ENCODE measurements around the gene AKNA.
A peak's percentile ranks its signal among the peaks of the same experiment; 100 is the strongest.

The AKNA gene

GRCh38 chr9:114373960-114374730 lies 13.6 kb downstream of the AKNA start:
- no peak for DNase-seq

DNA sequence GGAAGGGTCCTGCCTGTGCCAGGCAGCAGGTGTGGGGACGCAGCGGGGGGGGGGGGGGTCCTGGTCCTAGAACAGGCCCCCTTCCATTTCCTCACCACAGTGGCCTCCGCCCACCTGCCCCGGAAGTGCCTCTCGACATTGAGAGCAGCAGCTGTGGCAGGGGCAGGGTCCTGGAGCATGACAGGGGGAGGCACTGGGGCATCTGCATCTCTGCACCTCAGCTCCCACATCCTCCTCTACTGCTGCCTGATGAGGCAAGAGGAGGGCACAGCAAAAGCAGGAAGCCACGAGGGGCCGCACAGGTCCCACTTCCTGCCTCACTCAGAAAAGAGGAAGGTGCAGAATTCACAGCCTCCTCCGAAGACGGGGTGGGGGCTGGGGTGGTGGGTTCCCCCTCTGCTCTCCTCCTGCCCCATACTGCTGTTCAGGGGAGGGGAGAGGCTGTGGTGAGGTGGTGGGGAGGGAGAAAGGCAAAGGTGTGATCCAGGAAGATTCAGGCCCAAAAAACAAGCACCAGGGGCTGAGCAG lies 14.8 kb downstream of the AKNA start:
- DNase-seq, result peak; percentile 70

- DNase-seq, result peak; percentile 34
Observed at GRCh38 chr9:114371973-114372917, 15.5 kb downstream of the AKNA start.

GRCh38 chr9:114371343-114371944 lies 16.3 kb downstream of the AKNA start:
- no peak for DNase-seq

GRCh38 chr9:114370968-114371320 lies 16.8 kb downstream of the AKNA start:
- no peak for DNase-seq

- DNase-seq, result no peak
Observed at GRCh38 chr9:114370251-114370967, 17.4 kb downstream of the AKNA start.

DNA sequence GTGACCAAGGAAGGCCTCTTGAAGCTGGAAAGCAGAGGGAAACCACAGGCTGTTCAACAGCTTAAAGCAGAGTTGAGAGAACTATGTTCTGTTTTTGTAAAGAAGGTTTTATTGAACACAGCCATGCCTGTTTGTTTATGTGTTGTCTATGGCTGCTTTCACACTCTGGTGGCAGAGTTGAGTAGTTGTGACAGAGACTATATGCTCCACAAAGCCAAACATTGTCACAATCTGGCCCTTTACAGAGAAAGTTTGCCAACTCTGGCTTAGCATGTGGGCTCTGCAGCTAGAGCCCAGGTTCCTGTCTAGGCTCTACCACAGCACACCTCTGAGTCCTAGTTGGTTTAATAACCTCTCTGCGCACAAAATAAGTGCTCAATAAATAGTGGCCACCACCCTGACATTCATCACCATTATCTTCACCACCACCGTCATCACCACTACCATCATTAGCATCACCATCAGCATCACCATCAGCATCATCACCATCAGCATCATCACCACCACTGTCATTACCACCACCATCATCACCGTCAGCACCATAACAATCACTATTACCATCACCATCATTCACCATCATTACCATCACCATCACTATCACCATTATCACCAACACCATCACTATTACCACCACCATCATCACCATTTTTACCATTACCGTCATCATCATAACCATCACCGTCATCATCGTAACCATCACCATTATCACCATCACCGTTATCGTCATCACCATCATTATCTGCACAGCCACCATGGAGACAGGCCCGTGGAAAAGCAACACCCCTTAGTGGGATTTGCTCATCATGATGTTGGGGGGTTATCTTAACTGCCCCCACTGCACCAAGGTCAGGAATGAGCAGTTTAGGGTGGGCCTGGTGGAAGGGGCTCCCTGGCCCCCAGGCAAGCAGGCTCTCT lies 18.3 kb downstream of the AKNA start:
- DNase-seq, result no peak

- DNase-seq, result no peak
Observed at GRCh38 chr9:114367772-114368569, 19.8 kb downstream of the AKNA start.

GRCh38 chr9:114367366-114367765 lies 20.4 kb downstream of the AKNA start:
- no peak for DNase-seq

GRCh38 chr9:114366334-114367128 lies 21.3 kb downstream of the AKNA start:
- peak; percentile 32 for DNase-seq

GRCh38 chr9:114365194-114365593 lies 22.6 kb downstream of the AKNA start:
- no peak for DNase-seq

DNA sequence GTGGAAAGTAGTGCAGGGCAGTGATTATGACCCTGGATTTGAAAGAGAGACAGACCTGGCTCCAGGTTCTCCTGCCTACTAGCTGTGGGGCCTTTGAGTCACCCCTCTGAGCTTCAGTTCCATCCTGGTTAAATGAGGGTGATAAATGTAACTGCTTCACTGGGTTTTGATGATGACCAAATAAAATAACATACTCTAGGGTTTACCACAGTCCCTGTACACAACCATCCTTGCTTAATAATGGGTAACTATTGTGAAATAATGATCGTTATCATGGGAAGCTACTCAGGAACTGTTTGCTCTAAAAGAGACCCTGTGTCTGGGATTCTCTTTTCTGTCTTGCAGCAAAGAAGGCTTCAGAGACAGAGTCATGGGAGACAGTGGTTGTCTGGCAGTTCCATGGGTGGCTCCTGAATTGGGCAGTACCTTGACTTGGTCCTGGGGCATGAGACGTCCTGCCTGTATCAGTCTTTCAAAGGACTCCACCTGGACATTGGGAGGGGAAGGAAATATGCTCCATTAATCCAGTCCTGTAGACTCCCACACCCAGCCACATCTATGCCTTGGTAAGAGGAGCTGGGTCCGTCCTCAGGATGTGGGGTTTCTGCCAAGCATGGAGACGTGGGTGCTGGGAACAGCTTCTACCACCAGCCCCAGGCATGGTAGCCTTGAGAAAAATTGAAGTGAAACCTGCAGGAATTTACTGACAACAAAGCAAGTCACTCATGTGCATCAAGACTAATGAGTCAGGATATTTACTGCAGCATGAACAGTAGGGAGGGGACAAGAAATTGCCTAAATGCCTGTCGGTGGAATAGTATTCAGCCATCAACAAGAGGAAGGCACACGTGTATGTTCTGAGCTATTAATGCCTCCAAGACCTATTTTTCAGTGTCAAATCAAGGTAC lies 23.4 kb downstream of the AKNA start:
- DNase-seq, result no peak

- peak; percentile 21 for DNase-seq
Observed at GRCh38 chr9:114363424-114363823, 24.4 kb downstream of the AKNA start.

DNA sequence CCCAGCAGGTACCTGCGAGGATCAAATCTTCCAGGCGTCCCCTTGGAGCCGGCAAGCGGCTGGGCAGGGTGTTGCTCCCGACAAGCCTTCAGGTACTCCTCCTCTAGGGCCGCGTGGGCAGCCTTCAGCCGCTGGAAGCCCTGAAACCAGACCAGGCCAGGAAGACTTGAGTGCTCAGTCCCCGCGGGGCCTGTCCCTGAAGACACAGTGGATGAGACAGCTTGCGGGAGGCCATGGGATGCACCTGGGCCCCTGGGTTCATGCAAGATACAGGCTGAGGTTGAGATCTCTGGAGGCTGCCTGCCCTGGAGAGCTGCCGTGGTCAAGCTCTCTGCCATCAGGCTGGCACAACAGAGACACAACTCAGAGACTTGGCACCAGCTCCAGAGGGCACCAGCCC lies 25.4 kb downstream of the AKNA start:
- no peak for DNase-seq

GRCh38 chr9:114361542-114361941 lies 26.2 kb downstream of the AKNA start:
- DNase-seq, result no peak

DNA sequence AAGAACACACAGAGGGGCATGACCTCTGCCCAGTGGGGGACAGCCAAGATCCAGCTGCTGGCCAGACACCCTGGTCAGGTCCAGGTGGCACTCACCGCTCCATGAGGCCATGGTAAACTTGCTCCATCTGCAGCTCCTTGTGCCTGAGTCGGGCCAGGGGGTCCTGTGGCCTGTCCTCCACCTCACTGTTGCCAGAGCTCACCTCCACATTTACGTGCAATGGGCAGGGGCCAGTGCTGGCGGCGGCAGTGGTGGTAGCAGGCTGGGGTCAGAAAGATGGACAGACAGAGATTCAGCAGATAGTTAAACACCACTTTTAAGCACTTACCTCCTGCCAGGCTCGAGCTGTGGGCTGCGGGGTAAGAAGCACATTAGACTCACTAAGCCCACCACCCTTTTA lies 28.0 kb downstream of the AKNA start:
- no peak for DNase-seq

GRCh38 chr9:114357911-114358328 lies 29.9 kb downstream of the AKNA start:
- DNase-seq, result no peak

GRCh38 chr9:114357360-114357759 lies 30.4 kb downstream of the AKNA start:
- no peak for DNase-seq

- DNase-seq, result no peak
Observed at GRCh38 chr9:114356792-114357191, 31.0 kb downstream of the AKNA start.

Data from activated CD4-positive, alpha-beta T cell treated with anti-CD3 and anti-CD28 coated beads, Interleukin-2, amount 50 U/mL, for 1 hour (primary cell).